ENCODE measurements around the gene DOCK1. TPM values are rescaled to one million over a fixed set of nuclear protein-coding genes. Genes with fewer than 3 reads are reported as not detected.

Gene DOCK1
- total and polyA plus RNA-seq, 2 donors from 2014 or later, result 15.8 to 81.7 TPM

- no peak overlapping the region for H3K9ac ChIP-seq (ENCODE audit: low read length in 3 of 3)
- H3K27ac ChIP-seq (ENCODE audit: low read depth in 2 of 2, low read length in 2 of 2), result no peak overlapping the region
- no peak overlapping the region for H3K4me3 ChIP-seq (ENCODE audit: low read length in 3 of 3)
- DNase-seq (peak in 1 of 5 donors; percentile 7), FAIRE-seq (no peak)
- intact Hi-C loops (cut with DNase I), result no loop called here
- TF ChIP-seq CTCF (IDR thresholded peaks at IDR 0.05; ENCODE audit: borderline replicate concordance, extremely low read depth, insufficient read depth), result no peak
- peaks cover 0 to 4% (median 3%) of the 10 kb centered on the region in 3 donors for H3K36me3 ChIP-seq (ENCODE audit: control insufficient read depth in 2 of 3, insufficient read depth in 3 of 3, low read length in 3 of 3)
- no peaks in the 10 kb centered on the region for H3K9me3 ChIP-seq (ENCODE audit: control insufficient read depth in 2 of 3, insufficient read depth in 1 of 3, low read length in 3 of 3)
- H3K4me1 ChIP-seq (ENCODE audit: control insufficient read depth in 2 of 3, insufficient read depth in 2 of 3, low read depth in 1 of 3, low read length in 3 of 3), result no peaks in the 10 kb centered on the region
- no peaks in the 10 kb centered on the region for H3K27me3 ChIP-seq (ENCODE audit: control insufficient read depth, insufficient read depth, low read length)
These were observed 195.9 kb downstream of the DOCK1 start for GRCh38 chr10:127100983-127101615.

- Histone ChIP-seq H3K27ac (ENCODE audit: low read depth in 2 of 2, low read length in 2 of 2) (no peak overlapping the region), H3K9ac (ENCODE audit: low read length in 3 of 3) (no peak overlapping the region), H3K4me1 (ENCODE audit: control insufficient read depth in 2 of 3, insufficient read depth in 2 of 3, low read depth in 1 of 3, low read length in 3 of 3) (no peaks in the 10 kb centered on the region), H3K27me3 (ENCODE audit: control insufficient read depth, insufficient read depth, low read length) (no peaks in the 10 kb centered on the region), H3K4me3 (ENCODE audit: low read length in 3 of 3) (no peak overlapping the region), H3K36me3 (ENCODE audit: control insufficient read depth in 2 of 3, insufficient read depth in 3 of 3, low read length in 3 of 3) (peaks cover 0 to 4% (median 3%) of the 10 kb centered on the region in 3 donors), H3K9me3 (ENCODE audit: control insufficient read depth in 2 of 3, insufficient read depth in 1 of 3, low read length in 3 of 3) (no peaks in the 10 kb centered on the region)
- FAIRE-seq, result no peak
- intact Hi-C loops (cut with DNase I), result no loop called here
- TF ChIP-seq CTCF (IDR thresholded peaks at IDR 0.05; ENCODE audit: borderline replicate concordance, extremely low read depth, insufficient read depth), result no peak
- no peak for DNase-seq
These were observed 196.9 kb downstream of the DOCK1 start for GRCh38 chr10:127102176-127102575.

DNA sequence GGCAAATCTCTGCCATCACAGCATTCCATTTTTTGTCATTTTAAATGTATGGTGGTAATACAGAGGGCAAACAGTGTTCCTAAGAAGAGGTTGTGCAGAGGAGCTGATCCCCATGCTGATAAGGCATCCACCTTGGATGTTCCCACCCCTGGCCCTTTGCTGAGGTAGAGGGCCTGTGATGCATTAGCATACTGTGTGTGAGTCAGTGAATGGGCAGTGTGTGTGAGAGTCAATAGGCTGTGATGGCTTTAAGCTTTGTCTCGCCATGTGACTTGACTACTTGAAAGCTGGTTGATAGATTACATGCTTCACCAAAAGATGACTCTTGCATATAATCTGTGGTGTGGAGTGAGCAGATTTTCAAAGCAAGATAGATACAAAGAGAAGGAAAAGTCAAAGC lies 209.9 kb downstream of the DOCK1 start:
- intact Hi-C loops (cut with DNase I), result no loop called here
- TF ChIP-seq CTCF (IDR thresholded peaks at IDR 0.05; ENCODE audit: borderline replicate concordance, extremely low read depth, insufficient read depth), result no peak
- Histone ChIP-seq H3K9ac (ENCODE audit: low read length in 3 of 3) (no peak overlapping the region), H3K36me3 (ENCODE audit: control insufficient read depth in 2 of 3, insufficient read depth in 3 of 3, low read length in 3 of 3) (peaks cover 6 to 20% (median 10%) of the 10 kb centered on the region in 3 donors), H3K4me1 (ENCODE audit: control insufficient read depth in 2 of 3, insufficient read depth in 2 of 3, low read depth in 1 of 3, low read length in 3 of 3) (no peaks in the 10 kb centered on the region), H3K27ac (ENCODE audit: low read depth in 2 of 2, low read length in 2 of 2) (no peak overlapping the region), H3K4me3 (ENCODE audit: low read length in 3 of 3) (no peak overlapping the region), H3K27me3 (ENCODE audit: control insufficient read depth, insufficient read depth, low read length) (no peaks in the 10 kb centered on the region), H3K9me3 (ENCODE audit: control insufficient read depth in 2 of 3, insufficient read depth in 1 of 3, low read length in 3 of 3) (no peaks in the 10 kb centered on the region)
- DNase-seq (no peak), FAIRE-seq (no peak)

- FAIRE-seq (no peak), DNase-seq (peak in 4 of 5 donors; percentile 73 to 83 (median 80))
- peaks cover 0 to 7% (median 0%) of the 10 kb centered on the region in 3 donors for H3K36me3 ChIP-seq (ENCODE audit: control insufficient read depth in 2 of 3, insufficient read depth in 3 of 3, low read length in 3 of 3)
- intact Hi-C loops (cut with DNase I), result no loop called here
- H3K4me3 ChIP-seq (ENCODE audit: low read length in 3 of 3), result no peak overlapping the region
- no peak overlapping the region for H3K27ac ChIP-seq (ENCODE audit: low read depth in 2 of 2, low read length in 2 of 2)
- no peaks in the 10 kb centered on the region for H3K9me3 ChIP-seq (ENCODE audit: control insufficient read depth in 2 of 3, insufficient read depth in 1 of 3, low read length in 3 of 3)
- TF ChIP-seq CTCF (IDR thresholded peaks at IDR 0.05; ENCODE audit: borderline replicate concordance, extremely low read depth, insufficient read depth), result no peak
- no peaks in the 10 kb centered on the region for H3K4me1 ChIP-seq (ENCODE audit: control insufficient read depth in 2 of 3, insufficient read depth in 2 of 3, low read depth in 1 of 3, low read length in 3 of 3)
- no peak overlapping the region for H3K9ac ChIP-seq (ENCODE audit: low read length in 3 of 3)
- no peaks in the 10 kb centered on the region for H3K27me3 ChIP-seq (ENCODE audit: control insufficient read depth, insufficient read depth, low read length)
These were observed 211.9 kb downstream of the DOCK1 start for GRCh38 chr10:127117125-127117524.
